ENCODE results near the gene PDSS1.

DNA sequence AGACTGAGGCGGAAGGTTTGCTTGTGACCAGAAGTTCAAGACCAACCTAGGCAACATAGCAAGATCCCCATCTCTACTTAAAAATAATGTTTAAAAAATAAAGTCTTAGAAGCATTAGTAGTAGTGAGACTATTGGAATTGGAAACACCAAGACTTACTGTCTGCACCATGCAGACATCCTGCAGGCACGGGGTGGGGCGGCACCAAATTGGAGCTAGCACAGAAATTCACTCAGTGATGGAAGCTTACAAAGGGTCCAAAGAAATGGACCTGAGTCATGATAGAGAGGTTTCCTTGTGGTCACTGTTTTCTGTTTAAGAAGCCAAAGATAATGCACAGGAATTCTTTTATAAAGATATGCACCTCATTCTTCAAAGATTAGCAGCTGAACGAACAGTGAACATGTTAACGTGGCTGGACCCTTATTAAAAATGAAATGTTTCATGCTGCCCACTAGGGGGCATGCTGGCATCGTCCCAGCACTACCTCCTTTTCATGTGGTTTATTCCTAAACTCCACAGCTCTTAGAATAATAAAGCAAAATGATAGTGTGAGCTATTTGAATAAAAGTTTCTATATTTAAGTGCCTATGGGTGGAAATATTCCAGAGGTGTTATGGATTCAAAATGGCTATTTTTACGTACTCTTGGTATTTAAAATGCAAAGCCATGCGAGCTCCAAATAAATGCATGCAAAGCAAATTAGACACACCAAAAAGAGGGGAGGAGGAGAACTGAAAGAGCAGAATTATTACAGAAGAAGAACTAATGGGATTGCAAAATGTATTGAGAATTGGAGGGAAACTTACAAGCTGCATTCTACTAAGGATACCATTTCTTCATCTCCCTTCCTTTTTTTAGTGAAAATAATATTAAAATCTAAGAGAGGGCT is 28.6 kb downstream of the PDSS1 start:
- TF ChIP-seq, protein P1, sequence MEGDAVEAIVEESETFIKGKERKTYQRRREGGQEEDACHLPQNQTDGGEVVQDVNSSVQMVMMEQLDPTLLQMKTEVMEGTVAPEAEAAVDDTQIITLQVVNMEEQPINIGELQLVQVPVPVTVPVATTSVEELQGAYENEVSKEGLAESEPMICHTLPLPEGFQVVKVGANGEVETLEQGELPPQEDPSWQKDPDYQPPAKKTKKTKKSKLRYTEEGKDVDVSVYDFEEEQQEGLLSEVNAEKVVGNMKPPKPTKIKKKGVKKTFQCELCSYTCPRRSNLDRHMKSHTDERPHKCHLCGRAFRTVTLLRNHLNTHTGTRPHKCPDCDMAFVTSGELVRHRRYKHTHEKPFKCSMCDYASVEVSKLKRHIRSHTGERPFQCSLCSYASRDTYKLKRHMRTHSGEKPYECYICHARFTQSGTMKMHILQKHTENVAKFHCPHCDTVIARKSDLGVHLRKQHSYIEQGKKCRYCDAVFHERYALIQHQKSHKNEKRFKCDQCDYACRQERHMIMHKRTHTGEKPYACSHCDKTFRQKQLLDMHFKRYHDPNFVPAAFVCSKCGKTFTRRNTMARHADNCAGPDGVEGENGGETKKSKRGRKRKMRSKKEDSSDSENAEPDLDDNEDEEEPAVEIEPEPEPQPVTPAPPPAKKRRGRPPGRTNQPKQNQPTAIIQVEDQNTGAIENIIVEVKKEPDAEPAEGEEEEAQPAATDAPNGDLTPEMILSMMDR (IDR thresholded peaks at IDR 0.05) = peak; percentile 61 to 89 (median 74)
- no peak for TF ChIP-seq POLR2A (IDR thresholded peaks at IDR 0.05)
